ENCODE measurements around the gene UBE2V1.
A peak's percentile ranks its signal among the peaks of the same experiment; 100 is the strongest.
"Not testable (repeated sequence)": the region's sequence is repeated elsewhere in the genome, so short reads cannot be mapped to it uniquely, and the experiment has no call there.

Gene UBE2V1

DNA sequence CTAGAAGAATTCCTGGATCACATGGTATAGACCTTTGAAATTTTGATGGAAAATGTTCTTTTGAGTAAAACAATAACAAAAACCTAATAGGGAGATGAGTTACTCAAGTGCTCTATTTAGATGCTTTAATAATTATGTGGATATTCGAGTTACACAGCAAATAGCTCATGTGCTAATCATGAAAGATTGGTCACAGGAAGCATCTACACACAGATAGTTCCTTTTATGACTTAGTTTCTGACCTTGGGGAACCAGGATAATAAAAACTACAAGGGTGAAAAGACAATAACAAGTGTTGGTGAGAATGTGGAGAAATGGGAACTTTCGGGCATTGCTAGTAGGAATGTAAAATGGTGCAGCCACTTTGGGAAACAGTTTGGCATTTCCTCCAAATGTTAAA, 19.7 kb downstream of the UBE2V1 start:
- no peak for DNase-seq

DNA sequence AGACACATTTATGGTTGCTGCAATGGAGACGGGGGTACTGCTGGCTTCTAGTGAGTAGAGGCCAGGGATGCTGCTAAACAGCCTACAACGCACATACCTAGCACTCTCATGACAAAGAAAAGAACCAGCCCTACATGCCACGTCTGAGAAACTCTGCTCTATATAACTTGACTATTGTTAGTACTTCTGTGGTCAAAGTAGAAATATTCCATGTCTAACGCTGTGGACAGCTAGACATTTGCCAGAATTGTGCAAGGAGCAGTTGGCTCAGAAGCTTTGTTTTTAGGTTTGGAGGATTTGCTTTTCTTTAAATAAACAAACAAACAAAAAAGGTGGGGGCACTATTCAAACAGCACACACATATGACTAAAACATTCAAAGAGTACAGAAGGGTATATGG, 20.5 kb downstream of the UBE2V1 start:
- DNase-seq: no peak

DNA sequence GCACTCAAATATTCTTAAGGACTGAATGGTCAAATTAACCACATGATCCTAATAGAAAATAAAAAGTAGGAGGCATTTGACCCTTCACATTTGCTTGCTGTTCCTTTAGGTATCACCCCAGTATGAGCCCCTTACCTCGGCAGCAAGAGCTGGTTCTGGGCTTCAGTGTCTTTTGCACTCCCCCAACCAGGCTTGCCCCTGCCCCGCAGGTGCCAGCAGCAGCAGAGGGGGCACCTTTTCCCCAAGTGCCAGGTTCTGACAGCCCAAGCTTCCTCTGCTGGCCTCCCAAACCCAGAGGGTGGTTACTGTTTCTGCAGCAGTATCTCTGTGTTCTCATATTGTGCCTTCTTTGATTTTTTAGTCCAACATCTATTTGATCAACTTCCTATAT, 23.2 kb downstream of the UBE2V1 start:
- no peak for DNase-seq

DNA sequence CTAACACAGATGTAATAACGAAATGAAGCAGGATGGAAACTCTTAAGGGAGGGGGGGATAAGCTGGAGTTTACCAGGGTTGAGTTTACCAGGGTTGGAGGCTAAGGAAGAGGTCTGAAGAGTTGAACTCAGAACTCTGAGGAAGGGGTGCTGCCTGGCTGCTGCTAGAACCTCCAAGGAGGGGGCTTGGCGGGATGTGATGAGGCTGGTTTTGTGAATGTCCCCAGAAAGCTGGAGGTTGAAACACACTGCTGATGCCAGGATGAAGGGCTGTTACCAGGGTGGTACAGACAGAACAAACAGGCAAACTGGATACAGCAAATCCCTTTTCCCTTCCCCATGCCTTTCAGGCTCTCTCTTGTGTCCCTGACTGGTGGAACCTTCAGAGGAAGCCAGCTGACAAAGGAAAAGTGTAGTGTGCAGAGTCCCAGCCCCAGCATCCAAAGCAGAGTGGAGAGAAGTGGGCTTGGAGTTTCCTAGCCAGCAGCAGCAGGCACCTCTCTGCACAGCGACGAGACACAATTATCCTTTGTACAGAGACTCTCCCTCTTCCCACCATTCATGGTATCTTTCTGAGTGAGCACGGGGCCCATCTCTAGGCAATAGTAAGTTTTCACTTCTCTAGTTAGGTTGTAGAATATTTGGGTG, 23.7 kb downstream of the UBE2V1 start:
- DNase-seq: no peak

DNA sequence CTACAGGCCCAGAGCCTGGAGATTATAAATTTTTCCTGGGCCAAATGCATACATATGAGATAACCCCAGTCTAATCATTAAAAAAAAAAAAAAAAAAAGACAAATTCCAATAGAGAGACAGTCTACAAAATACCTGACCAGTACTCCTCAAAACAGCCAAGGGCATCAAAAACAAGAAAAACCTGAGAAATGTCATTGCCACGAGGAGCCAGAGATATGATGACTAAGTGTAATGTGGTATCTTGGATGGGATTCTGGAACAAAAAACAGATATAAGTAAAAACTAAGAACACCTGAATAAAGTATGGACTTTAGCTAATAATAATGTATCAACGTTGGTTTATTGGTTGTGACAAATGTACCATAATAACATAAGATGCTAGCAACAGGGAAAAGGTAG, 24.9 kb downstream of the UBE2V1 start:
- no peak for DNase-seq

DNA sequence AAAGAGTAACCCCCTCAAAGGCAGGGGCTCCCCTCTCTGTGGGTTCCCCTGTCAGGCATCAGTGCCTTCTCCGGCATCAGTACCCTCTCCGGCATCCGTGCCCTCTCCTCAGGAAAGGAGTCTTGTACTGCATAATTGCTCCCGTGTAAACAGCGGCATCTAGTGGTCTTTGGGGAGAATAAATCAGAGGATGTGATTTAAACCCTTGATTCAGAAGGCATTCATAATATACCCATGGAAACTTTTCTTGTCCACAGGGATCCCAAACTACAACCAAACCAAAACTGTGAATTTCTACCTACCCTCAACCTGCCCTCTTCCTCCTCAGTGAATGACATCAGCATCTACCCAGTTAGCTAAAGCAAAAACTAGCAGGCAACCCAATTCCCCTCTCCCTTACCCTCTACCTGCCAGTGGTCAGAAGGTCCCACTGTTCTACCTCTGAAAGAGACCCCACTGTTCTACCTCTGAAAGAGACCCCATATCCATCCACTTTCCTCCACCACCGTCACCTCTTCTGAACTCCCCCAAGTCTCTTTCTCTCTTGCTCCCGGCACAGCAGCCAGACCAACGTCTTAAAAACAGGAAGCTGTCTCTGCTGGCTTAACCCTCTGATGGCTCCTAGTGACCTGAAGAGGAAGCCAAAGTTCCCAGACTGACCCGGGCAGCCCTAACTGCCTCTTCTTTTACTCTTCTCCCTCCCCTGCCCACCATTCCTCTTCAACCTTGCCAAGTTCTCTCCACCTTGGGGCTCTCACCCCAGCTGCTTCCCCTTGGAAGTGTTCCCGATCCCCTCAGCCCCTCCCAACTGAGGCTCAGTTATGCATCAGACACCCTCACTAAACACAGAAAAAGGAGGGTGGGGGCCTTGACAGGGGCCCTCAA, 27.2 kb downstream of the UBE2V1 start:
- DNase-seq: no peak

DNA sequence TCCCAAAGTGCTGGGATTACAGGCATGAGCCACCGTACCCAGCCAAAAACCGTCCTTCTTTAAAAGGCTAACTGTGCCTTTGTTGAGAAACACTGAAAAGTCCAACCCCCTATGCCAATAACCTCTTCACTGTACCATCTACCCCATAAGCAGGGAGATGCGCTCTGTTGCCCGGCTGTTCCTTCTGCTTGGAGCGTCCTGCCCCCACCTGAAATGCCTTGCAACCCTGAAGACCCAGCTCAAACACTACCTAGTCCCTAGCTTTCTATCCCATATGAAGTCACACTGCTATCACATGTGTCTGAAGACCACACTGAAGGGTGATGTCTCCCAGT, 27.8 kb downstream of the UBE2V1 start:
- DNase-seq: no peak

DNA sequence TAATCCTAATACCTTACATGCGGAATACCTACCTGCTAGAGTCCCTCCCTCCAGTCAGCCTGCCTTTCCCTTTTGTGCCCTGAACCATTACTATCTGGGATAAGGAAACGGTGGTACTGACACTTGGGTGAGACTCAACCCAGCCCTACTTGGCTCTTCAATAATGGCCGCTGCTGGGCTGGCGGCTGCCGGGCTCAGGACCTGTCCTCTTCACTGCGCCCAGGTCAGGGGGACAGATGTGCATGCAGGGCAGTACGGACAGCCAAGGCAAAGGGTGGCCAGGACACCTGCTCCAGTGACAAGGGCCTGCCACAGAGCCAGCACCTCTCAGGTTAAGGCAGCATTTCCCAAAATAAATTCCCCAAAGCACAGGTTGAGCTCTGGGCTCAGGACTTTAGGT, 29.9 kb downstream of the UBE2V1 start:
- DNase-seq: no peak

DNA sequence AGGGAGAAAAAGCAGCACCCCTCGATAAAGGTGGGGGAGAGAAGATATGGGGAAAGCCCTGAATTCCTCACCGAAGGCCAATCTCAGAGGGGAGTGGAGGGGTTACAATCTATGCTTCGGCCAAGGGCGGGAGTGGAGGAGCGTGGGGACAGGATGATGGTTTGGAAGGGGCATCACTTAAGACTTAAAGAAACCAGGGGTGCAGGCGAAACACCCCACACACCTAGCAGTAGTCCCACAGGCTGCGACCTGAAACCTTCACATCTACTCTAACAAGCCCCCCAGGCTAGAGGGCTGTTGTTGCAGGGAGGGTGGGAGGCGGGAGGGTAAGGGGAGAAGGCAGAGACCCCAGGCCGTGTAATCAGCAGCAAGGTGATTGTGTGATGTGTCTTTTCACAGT, 30.9 kb downstream of the UBE2V1 start:
- DNase-seq: not testable (repeated sequence)

DNA sequence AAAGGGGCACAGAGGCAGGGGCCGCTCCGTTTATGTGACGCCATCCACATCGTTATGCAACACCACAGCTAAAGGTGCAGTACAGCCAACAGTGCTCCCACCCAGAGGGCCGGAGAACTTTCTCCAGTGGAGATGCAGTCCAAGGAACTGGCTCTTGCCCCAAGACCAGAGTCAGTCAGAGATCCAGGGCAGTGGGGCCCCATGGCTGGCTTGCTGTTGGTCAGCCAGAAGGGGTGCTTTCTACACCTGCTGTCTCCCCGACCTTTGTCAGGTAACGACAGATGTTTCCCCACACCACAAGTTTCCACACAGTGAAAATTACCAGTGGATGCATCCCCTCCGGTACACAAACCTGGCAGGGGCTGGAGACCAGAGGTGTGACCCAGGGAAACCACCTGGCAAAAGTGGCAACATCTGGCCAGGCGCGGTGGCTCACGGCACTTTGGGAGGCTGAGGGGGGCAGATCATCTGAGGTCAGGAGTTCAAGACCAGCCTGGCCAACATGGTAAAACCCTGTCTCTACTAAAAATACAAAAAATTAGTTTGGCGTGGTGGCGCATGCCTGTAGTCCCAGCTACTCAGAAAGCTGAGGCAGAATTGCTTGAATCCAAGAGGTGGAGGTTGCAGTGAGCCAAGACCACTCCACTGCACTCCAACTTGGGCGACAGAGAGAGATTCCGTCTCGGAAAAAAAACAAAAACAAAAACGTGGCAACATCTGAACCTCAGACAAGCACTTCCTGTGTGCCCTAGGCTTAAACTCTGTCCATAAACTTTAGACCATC, 34.9 kb downstream of the UBE2V1 start:
- no peak for DNase-seq

DNA sequence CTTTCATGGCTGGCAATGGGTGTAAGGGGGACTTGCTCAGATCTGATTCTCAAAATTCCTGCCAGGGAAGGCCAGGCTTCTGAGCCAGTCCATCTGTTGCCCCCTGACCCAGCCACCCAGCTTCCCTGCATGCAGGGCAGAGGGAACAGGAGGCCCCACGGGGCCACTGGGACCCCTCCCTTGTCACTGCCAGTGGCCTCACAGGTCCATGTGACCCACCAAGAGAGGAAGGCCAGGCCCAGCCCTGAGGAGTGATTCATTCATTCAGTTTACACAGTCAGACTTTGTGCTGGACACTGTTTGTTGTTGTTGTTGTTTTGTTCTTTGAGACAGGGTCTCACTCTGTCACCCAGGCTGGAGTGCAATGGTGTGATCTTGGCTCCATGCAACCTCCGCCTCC, 39.5 kb downstream of the UBE2V1 start:
- DNase-seq: no peak

DNA sequence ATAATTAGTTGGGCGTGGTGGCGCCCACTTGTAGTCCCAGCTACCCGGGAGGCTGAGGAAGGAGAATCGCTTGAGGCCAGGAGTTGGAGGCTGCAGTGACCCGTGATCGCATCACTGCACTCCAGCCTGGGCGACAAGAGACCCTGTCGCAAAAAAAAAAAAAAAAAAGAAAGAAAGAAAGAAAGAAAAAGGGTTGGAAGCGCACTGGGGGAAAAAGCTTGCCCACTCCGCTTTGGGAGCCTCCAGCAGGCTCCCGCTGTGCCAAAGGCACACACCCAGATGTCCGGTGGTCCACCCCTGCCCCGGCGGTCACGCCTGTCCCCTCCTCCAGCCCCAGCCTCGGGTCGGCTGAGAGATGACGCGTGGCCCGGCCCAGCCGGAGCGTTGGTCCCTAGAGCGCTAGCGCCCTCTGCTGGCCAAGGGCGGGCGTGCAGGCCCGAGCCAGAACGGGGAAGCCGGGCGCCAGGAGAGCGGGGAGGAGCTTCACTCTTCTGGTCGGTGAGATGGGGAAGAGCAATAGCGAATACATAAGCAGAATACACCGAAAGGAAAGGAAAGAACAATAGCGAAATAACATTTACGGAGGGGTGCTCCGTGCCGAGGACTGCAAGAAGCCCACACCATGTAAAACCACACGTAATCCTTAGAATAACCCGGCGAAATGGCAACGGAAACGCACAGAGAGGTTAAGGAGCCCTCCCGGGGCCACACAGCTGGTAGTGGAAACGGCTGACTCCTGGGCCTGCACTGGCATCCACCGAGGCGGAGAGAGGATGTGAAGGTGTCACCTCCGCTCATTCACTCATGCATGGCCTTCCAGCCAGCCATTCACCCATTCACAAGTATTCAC, 41.7 kb downstream of the UBE2V1 start:
- peak; percentile 80 to 93 (median 88) for DNase-seq

DNA sequence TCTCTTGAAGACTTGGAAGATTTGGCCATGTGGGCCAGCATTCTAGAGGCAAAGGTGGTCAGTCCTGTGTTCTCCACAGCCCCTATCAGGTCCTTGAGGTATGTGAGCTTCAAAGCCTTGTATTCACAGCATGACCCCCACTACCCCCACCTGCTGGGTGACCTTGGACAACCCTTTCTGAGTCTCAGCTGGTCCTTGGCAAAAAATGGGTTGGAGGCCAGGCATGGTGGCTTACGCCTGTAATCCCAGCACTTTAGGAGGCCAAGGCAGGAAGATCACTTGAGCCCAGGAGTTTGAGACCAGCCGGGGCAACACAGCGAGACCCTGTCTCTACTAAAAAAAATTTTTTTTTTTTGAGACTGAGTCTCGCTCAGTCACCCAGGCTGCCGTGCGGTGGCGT, 42.6 kb downstream of the UBE2V1 start:
- no peak for DNase-seq

DNA sequence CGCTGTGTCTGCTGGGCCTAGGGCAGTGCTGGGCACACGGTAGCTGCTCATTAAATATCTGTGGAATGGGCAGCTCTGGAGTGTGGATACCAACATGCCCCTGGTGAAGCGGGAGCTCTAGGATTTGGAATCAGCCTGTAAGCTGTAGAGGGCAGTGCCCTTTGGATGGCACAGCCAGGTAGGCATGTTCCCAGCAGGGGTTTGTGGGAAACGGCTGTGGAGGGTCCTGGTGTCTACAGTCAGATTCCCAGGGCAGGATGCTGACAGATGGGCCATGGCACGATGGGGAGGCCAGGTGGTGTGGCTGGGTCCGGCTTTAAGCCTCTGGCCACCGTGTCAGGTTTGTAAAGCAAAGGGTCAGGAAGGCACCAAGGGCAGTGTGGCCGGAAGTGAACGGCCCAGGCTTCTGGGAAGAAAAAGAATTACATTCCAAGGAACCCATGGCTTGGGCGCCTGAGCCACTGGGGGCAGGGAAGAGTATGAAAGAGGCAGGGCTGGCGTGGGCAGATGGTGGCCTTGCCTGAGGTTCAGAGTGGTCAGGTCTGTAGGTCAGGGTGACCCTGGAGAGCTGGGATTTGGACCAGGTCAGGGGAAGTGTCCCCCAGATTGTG, 44.8 kb downstream of the UBE2V1 start:
- no peak for DNase-seq

DNA sequence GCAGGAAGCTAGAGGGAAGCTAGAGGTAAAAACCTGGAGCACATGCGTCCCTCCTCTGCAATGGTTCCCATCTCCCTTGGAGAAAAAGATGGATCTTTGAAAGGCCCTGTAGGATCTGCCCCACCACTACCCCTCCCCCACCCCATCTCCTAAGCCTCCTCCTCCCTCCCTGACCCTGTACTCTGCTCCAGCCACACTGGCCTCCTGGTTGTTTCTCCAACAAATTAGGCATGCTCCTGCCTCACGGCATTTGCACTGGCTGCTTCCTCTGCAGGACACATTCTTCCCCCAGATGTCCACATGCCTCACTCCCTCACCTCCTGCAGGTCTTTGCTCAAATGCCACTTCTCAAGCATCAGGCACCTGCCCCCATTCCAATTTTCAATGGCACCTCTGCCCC, 45.5 kb downstream of the UBE2V1 start:
- DNase-seq: no peak

DNA sequence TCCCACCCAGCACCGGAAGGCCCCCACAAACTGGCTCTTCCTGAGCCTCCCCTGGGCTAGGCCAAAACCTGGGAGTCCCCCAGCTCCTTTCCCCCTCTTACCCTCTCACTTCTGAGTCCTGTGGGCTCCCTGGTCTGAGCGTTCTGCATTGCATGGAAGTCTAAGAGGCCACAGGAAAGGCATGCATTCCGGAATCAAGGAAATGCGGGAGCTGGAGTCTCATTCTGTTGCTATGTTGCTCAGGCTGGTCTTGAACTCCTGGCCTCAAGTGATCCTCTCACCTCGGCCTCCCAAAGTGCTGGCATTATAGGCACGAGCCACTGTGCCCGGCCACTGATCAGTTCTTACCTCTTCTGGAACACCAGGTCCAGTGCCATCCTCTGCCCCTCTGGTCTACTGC, 45.9 kb downstream of the UBE2V1 start:
- no peak for DNase-seq

DNA sequence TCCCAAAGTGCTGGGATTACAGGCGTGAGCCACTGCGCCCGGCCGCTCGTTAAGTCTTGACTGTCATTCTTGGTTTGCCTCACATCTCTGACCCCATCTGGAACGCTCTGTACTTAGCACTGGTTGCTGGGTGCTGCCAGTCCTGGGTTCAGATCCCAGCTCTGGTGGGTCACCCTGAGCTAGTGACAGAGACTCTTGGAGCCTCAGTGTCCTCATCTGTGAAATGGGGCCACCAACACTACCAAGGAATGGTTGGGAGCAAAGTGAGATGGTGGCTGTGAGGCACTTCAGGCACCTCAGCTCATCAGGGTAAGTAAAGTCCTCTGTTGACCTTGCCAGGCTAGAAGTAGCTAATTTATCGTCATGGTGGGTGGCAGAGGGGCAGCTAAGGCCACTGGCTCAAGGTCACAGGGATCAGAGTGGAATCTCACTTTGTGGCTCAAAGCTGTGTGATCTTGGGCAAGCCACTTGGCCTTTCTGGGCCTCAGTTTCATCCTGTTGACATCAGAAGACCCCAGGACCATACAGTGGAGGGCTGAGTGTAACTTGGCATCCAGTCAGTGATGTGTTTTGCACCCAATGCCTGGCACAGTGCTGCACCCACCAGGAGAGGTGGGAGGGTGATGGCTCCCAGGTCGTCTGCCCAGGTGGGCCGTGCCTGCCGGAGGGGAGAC, 46.7 kb downstream of the UBE2V1 start:
- DNase-seq: no peak

DNA sequence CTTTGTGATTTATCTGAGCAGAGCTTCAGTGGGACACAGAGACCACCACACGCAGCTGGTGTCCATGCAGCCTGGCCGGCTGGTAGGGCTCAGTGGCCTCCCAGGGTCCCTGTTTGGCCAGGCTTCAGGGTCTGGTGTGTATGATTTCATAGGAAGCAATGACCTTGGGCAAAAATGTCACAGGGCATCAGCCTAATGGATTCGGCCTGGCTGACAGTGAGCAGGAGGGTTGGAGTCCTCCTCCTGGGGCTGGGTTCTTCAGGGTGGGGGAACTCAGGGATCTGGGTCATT, 47.7 kb downstream of the UBE2V1 start:
- no peak for DNase-seq

DNA sequence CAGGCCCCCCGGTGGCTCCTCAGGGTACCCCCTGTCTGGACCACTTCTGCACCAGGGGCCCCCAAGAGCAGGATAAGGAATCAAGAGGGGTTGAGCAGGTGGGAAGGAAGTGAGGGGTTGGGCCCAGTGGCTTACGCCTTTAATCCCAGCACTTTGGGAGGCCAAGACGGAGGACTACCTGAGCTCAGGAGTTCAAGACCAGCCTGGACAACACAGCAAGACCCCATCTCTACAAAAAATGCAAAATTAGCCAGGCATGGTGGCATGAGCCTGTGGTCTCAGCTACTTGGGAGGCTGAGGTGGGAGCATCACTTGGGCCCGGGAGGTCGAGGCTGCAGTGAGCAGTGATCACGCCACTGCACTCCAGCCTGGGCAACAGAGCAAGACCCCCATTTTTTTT, 49.2 kb downstream of the UBE2V1 start:
- not testable (repeated sequence) for DNase-seq

DNA sequence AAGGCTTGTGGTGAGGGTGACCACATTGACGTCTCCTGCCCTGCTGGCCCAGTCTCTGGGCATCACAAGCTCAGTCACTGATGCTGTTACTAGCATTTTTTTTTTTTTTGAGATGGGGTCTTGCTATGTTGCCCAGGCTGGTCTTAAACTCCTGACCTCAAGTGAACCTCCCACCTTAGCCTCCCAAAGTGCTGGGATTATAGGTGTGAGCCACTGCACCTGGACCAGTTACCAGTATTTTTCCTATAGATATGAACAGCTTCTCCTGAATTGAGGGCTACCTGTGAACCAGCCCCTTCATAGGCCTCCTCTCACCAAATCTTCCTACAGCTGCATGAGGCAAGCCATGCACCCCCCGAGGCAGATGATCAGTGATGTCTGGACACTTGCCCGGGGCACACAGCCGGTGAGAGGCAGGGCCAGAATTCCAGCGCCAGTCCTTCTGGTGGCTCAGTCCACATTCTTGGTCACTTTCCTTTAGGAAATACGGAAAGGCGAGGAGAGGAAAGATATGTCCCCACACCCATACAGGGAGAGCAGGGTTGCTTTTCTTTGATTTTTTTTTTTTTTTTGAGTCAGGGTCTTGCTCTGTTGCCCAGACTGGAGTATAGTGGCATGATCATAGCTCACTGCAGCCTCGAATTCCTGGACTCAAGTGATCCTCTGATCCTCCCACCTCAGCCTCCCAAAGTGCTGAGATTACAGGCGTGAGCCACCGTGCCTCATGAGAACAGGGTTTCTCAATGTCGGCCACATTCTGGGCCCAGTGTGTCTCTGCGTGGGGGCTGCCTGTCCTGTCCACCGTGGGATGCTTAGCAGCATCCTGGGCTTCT, 50.7 kb downstream of the UBE2V1 start:
- DNase-seq: no peak
